HG03432 (cell line): Measurements from ENCODE around the gene P3H3.

Experiments used
- ATAC-seq: cut with Tn5 transposase; IDR thresholded peaks from one replicate; pipeline ENCODE4 v1.9.1; 2021; ENCODE audit warnings: mild to moderate bottlenecking, moderate library complexity; ENCODE audit not compliant: unreplicated experiment

P3H3 gene

GRCh38 chr12:6842075-6842474, 13.9 kb downstream of the P3H3 start:
- ATAC-seq = no peak

- no peak for ATAC-seq
Measured at GRCh38 chr12:6843118-6843902, 15.1 kb downstream of the P3H3 start.

- no peak for ATAC-seq
Measured at GRCh38 chr12:6845395-6845794, 17.2 kb downstream of the P3H3 start.

GRCh38 chr12:6846316-6846869, 18.2 kb downstream of the P3H3 start:
- no peak for ATAC-seq

GRCh38 chr12:6847676-6848075, 19.5 kb downstream of the P3H3 start:
- no peak for ATAC-seq

GRCh38 chr12:6849427-6849826, 21.2 kb downstream of the P3H3 start:
- ATAC-seq = no peak

- ATAC-seq = no peak
Measured at GRCh38 chr12:6849976-6850560, 21.9 kb downstream of the P3H3 start.

- no peak for ATAC-seq
Measured at GRCh38 chr12:6850796-6851152, 22.6 kb downstream of the P3H3 start.

- peak; percentile 54 for ATAC-seq
Measured at GRCh38 chr12:6851153-6851920, 23.1 kb downstream of the P3H3 start, which contains the start of gene CDCA3. TSS of gene CDCA3 (minus strand) at chr12:6851286. CDS start at chr12:6850952, 334 bp downstream.

GRCh38 chr12:6851921-6852650, 23.9 kb downstream of the P3H3 start, which contains the start of gene USP5:
TSS of gene USP5 (plus strand) at chr12:6852150. CDS start at chr12:6852180, 30 bp downstream.
- ATAC-seq = peak; percentile 79

- no peak for ATAC-seq
Measured at GRCh38 chr12:6852651-6853354, 24.6 kb downstream of the P3H3 start.

- no peak for ATAC-seq
Measured at GRCh38 chr12:6853626-6854025, 25.4 kb downstream of the P3H3 start.

- no peak for ATAC-seq
Measured at GRCh38 chr12:6854036-6854435, 25.8 kb downstream of the P3H3 start.

- no peak for ATAC-seq
Measured at GRCh38 chr12:6855322-6855721, 27.1 kb downstream of the P3H3 start.

GRCh38 chr12:6858799-6859198, 30.6 kb downstream of the P3H3 start:
- ATAC-seq = no peak

GRCh38 chr12:6860116-6860515, 31.9 kb downstream of the P3H3 start:
- ATAC-seq = no peak

GRCh38 chr12:6860942-6861341, 32.7 kb downstream of the P3H3 start:
- no peak for ATAC-seq

- no peak for ATAC-seq
Measured at GRCh38 chr12:6861391-6861790, 33.2 kb downstream of the P3H3 start.

GRCh38 chr12:6863033-6863432, 34.8 kb downstream of the P3H3 start:
- ATAC-seq = no peak
